DMS53 treated with DMSO at 0.1 percent for 48 hours (cell line): ENCODE measurements around the gene NDUFB10.
A peak's percentile ranks its signal among the peaks of the same experiment; 100 is the strongest.

Experiments used
- DNase-seq: peaks from one replicate; lab custom pipeline; 2025; ENCODE audit not compliant: unreplicated experiment; lab: John Stamatoyannopoulos, UW

Gene NDUFB10

DNA sequence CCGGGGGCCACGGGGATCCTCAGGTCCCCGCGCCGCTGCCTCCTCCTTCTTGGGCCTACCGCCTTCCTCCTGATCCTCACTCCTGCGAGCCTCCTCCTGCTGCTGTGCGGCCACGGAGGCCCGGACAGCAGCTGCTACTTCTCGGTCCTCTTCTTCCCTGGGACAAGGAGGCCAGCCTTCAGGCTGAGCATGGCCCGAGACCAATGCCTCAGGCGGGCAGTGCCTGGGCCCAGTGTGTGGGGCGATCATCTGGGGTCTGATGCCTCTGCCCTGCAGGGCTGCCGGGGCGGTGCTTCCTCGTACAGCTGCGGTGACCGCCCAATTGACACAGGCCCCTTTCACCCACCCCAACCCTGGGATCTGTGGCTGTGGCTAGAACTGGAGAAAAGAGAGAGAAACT, 41.7 kb downstream of the NDUFB10 start:
- DNase-seq: no peak

DNA sequence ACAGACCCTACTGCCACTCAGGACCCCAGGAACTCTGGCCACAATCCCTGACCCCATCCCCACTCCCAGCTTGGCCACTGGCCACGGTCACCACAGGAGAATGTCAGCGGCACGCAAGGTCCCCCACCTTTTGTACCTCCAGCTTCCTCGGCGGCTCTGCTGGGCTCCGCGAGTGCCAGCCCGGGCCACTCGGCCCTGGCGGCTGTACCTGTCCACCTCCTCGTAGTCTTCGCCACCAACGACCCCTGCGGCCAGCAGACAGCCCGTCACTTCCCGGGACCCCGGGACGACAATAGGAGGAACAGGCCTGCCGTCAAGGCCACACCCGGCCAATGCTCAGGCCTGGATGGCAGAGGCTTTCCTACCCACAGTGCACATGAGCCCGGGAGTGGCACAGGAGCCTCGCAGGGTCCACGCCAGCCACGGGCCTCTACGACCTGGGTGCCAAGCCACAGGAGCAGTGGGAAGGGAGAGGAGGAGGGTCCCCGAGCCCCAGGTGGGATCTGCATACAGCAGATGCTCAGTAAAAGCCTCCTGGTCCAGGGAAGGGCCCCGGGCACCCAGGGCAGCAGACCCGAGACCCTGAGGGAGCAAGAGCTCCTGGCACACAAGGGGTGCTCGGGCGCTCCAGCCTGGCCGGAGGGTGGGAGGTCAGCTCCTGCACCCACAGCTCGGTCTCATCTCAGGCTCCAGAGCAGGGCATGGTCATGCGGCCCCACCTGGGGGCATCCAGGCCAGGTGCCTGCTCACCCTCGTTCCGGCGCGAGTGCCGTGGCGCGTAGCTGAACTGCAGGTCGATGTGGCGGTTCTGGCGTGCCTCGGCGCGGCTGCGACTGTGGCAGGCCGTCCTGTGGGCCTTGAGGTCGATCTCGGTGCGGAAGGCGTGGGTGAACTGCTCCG, 42.4 kb downstream of the NDUFB10 start:
- DNase-seq: no peak

DNA sequence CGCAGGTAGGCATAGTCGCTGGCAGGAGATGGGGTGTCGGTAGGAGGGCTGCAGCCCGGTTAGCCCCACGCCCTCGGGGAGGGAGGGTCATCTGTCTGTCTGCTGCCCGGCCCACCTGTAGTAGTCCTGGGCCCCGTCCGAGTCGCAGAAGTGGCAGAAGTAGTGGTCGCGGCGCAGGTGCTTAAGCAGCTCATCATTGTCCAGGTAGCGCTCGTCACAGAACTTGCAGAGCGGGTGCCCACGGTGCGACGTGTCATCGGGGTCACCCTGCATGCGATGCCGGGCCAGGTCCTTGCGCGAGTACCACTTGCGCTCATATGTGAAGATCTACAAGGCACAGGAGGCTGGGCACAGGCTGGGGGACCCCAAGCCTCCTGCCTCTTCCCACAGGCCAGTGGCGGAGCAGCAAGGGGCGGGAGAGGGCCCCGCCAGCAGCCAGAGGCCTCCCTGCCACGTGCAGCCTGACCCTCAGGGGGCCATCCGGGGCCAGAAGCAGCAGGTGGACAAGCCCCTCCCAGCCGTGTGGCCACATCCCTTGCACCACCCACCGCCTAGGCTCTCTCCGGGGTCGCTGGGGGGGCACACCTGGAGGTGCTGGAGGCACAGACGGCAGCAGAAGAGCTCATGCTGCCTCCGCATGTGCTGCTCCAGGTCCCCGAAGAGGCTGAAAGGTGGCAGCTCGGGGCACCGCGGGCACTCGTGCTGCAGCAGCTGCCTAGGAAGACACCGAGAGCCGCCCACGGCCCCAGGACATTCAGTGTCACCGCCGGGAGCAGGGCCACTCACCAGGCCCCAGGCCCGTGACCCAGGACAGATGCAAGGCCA, 43.3 kb downstream of the NDUFB10 start:
- DNase-seq: no peak

DNA sequence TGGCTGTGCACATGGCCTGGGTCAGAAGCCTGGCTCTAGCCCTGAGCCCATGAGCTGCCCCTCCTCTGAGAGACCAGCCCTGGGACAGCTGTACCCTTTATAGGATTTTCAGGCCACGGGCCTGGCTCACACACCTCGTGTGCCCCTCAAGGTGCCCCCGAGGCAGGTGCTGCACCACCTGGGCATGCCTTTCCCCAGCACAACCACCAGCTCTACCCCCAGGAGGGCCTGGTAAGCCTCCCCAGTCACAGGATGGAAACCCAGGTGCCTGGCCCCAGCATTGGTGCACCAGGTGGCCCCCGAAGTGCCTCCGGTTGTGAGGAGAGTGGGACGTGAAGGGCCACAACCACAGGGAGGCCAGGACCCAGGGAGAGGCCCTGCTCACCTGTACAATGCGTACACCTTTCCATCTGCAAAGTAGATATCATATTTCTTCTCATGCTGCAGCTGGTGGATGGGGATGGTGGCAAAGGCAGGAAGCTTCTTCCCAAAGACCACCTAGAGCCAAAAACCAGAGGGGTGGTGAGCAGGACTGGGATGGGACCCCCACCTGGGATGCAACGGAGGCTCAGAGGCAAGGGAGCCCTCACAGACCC, 44.0 kb downstream of the NDUFB10 start:
- DNase-seq: no peak

DNA sequence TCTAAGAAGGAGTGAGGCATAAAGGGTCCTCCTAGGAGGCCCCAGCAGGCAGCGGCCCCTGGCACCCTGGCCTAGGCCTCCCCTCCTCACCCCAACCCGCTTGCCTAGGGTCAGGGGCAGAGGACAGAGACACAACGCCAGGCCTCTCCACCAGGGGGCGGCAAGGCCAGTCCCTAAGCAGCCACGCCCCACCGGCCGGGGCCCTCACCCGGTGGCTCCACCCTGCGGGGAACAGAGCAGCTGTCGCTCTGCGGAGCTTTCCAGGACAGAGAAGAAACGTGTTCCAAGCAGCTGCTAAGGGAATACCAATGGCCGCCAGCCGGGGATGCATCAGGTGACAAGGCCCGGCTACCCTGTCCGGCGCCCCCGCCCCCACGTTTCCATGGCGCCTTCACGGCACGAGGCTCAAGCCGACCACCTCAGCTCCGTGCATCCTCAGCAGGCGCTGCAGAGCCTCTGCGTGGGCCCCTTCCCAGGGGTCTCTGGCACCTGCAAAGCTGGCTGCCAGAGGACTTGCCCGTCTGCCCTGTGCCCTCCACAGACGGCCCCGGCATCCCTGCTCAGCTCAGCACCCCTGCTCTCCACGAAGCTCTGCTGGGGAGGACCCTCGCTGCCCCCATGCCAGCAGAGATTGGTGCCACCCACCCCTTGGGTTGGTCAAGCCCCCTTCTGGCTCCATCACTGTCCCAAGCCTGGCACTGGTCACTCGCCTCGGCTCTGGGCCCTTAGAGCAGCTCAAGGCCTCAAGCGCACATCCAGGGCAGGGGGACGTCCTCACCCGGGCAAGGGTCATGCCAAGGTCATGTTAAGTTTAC, 44.7 kb downstream of the NDUFB10 start:
- DNase-seq: peak; percentile 86

DNA sequence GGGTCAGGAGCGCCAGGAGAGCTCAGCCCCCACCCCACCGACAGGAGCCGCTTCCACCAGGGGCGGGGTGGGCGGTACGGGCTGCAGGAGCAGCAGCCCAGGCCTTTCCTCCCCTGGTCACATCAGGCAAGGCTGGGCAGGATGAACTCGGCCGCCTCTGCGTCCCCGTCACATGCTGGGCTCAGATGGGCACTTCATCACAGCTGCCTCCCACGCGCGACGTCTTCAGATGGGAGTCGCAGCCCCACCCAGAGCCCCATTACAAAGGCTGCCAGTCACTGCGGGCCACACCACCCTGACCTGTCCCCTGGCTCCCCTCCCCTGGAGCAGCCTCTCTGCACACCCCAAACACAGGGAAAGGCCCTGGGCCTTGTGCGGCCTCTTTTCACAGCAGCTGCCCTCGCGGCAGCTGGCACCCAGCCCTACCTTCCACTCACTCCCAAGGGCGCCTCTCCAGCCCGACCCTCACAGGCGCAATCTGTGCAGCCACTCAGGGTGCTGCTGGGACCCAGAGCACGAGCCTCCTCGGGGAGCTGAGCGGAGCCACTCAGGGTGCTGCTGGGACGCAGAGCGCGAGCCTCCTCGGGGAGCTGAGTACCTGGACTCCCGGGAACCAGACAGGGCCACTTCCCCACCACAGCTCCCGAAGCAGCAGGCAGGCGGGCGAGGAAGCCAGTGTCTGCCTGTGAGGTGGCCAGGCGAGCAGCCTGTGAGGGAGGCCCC, 45.6 kb downstream of the NDUFB10 start:
- DNase-seq: no peak

DNA sequence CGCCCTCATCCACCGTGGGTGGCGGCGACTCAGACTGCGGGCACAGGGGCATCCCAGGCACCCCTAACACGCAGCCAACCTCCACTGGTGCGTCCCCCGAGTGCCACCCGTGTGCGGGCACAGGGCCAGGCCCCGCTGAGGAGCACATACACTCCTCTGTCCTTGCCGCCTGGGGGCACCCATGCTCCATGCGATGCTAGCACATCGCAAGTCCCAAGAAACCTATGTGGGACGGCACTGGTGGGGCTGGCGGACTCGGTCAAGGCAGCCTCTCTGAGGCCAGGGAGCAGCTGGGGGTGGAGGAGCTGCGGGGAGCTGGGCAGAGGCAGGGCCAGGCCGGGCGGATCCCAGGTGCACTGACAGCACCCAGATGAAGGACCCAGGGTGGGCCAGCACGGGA, 46.3 kb downstream of the NDUFB10 start:
- no peak for DNase-seq

DNA sequence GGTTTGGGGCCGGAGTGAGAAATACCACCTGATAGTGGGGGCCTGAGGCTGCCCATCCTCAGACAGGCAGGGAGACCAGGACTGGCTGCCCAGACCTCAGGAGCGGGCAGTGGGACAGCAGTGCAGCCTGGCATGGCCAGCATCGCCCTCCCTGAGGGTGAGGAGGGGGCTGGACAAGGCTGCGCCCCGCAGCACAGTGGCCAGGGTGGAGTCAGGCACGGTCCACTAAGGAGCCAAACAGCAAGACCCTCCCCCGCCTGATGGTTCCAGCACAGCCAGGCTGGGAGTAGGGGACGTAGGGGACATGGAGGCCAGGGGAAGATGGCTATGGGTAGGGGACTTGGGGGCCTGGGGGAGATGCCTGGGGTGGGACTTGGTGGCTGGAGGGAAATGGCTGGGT, 47.0 kb downstream of the NDUFB10 start:
- no peak for DNase-seq

DNA sequence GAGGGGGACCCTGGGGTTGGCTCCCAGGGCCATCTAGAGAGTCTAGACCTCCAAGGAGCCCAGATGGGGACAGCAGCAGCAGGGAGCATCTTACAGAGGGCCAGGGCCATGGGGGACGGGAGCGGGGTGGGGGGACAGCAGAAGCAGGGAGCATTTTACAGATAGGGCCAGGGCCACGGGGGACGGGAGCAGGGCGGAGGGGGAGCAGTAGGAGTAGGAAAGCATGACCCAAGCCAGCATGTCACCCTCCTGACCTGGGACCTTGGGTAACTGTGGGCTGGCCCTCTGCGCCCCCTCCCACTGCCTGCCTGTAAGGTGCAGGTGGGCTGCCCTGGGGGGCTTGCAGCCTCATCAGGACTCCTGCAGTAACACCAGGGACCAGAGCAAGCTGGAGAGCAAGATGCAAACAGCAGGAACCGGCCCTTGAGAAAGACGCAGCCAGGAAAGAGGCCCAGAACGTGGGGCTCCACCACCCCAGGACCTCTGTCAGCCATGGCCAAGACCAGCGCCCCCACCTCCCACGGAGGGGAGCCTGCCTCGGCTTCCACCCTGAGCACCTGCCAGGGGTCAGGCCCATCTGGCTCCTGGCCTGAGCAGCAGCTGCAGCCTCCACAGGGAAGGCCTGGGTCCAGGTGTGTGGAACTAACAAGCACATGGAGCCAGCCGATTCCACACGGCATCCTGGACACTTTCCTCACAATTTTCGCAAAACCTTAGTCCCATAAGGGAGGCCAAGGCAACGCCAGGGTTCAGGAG, 47.9 kb downstream of the NDUFB10 start:
- DNase-seq: no peak

DNA sequence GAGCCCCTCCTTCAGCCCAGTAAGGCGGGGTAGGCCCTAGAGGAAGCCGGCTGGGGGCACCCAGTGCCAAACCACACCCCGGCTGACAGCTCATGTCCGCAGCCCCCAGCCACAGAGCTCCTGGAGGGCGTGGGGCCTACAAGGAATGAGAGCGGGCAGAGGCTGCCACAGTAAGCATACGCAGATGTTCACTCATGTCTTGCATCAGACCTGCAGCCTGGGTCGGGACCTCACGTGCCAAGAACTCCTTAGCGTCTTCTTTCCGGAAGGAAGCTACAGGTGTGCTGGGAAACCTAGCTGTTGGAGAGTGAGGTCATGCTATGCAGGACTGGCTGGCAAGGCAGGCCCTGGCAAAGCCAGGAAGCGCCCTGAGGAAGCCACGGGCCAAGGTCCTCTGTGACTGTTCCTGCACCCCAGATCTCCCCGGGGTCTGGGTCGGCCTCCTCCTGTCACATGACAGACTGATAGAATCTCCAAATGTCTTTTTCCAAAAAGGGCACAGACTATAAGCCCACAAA, 48.7 kb downstream of the NDUFB10 start:
- peak; percentile 39 for DNase-seq

DNA sequence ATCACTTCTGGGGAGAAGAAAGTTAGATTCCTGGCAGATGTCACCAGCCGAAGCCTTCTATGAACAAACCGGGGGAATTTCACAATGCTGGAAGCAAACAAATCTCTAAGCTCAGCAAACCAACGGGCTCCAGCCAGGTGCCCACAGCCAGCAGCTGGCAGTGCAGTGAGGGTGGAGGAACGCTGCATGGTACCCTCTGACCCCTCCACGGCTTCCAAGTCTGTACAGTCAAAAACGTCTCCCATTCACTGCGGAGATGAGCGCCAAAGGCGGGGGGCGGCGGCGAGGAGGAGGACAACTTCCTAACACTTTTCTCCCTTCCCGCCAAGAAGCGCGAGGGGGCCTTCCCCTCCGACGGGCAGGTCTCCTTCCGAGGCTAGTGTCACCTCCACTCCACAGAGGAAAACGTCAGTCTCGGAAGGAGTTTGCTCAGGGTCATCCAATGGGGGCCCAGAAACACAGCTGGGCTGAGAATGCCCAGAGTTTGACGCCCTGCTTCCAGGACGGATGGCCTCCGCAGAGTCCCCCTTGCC, 49.4 kb downstream of the NDUFB10 start:
- DNase-seq: no peak

DNA sequence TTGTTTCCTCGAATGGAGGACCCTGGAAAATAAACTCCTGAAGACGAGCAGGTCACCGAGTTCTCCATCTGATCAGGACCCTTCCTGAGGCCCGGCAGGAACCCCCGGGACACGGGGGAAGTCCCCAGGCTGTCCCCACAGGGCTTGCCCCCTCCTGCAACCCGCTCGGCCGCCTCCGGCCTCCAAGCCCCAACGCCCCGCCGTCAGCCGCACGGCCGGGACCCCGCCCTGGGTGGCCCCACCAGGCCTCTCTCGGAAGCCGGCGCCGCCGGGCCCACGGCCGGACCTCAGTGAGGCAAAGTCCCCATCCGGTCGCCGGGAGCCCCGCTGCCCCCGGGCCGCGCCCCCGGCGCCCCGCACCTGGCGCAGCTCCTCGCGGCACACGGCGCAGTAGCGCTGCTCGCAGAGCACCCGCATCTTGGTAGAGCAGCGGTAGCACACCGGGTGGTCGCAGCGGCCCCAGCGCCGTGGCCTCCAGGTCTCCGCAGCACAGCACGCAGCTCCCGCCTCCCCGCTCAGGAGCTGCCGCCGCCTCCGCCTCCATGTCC, 49.9 kb downstream of the NDUFB10 start:
- DNase-seq: no peak

DNA sequence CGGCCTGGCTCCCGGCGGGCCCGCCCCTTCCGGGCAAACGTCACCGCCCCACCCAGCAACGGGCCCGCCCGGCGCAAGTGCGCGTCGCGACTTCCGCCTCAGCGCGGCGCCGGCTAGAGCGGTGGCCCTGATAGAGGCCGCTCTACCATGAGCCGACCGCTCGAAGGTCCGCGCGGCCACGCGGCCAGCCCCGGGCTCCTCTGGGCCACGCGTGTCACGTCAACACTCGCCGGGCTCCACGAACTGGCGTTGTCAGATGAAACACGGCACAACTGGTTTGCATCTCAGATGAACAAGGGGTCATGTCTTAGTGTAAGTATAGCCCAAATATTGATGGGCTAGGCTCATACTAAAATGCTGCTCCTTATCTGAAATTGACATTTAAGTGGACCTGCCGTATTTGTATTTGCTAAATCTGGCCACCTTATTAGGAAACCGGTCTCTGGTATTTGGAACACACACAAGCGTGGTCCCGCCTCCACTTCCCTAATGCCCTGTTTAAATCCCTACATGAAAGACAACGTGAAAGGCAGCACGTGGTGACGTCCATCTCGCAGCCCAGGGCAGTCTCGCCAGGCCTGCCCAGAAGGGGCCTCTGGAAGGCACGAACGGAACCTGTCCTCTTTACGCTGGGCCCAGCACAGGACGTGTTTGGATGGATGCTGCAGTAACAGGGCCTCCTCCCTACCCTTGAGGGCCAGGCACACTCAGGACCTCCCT, 50.6 kb downstream of the NDUFB10 start, which contains the start of gene ZNF598:
Gene ZNF598, minus strand, starts transcription at position 31 of the 720 bp plus-strand sequence.
- peak; percentile 34 for DNase-seq
